HepG2 (cell line): ENCODE results near the gene POLR1H. TPM values are rescaled to one million over a fixed set of nuclear protein-coding genes. Genes with fewer than 3 reads are reported as not detected.

Experiments
- CEBPB ChIP-seq: IDR thresholded peaks from 2 replicates; pipeline ENCODE4 v1.6.1; 2011; ENCODE audit warnings: low read depth, low read length, improper control_type of control experiment, borderline replicate concordance
- CEBPG ChIP-seq: IDR thresholded peaks from 2 replicates; pipeline ENCODE4 v1.6.1; 2016
- HOXA7 ChIP-seq: sonication (generic); formaldehyde crosslinking; IDR thresholded peaks from 2 replicates; pipeline ENCODE4 v1.8.1; 2022; ENCODE audit warnings: mild to moderate bottlenecking, missing genetic modification reagents, moderate library complexity
- KDM3A ChIP-seq: IDR thresholded peaks from 2 replicates; pipeline ENCODE4 v1.6.1; 2018; ENCODE audit warnings: low read depth, missing compliant biosample characterization
- NCOA5 ChIP-seq: sonication (generic); formaldehyde crosslinking; IDR thresholded peaks from 2 replicates; pipeline ENCODE4 v1.4.0; 2020; ENCODE audit warnings: missing genetic modification reagents
- POLR2G ChIP-seq: fragments of 200-400 bp; formaldehyde crosslinking; IDR thresholded peaks from 2 replicates; pipeline ENCODE4 v1.6.1; 2018; ENCODE audit warnings: mild to moderate bottlenecking, low read depth, low read length, moderate library complexity
- PRMT3 ChIP-seq: sonication (generic); formaldehyde crosslinking; IDR thresholded peaks from 2 replicates; pipeline ENCODE4 v1.8.1; 2022; ENCODE audit warnings: low read depth, mild to moderate bottlenecking, moderate library complexity, missing genetic modification reagents, borderline replicate concordance
- SMYD3 ChIP-seq: sonication (generic); formaldehyde crosslinking; IDR thresholded peaks from 2 replicates; pipeline ENCODE4 v1.8.1; 2023; ENCODE audit warnings: mild to moderate bottlenecking, missing genetic modification reagents
- TEAD3 ChIP-seq: optimal IDR thresholded peaks from 2 replicates; pipeline ENCODE3; 2016; ENCODE audit warnings: borderline replicate concordance
- ZFP90 ChIP-seq: sonication (generic); formaldehyde crosslinking; IDR thresholded peaks from 2 replicates; pipeline ENCODE4 v1.8.0; 2022; ENCODE audit warnings: missing genetic modification reagents, mild to moderate bottlenecking, inconsistent platforms, borderline replicate concordance
- ZNF253 ChIP-seq: sonication (generic); formaldehyde crosslinking; IDR thresholded peaks from 2 replicates; pipeline ENCODE4 v1.8.0; 2022; ENCODE audit warnings: mild to moderate bottlenecking, missing genetic modification reagents, borderline replicate concordance
- ZNF3 ChIP-seq: IDR thresholded peaks from 2 replicates; pipeline ENCODE4 v1.7.0; 2017; ENCODE audit warnings: inconsistent platforms
- ZNF30 ChIP-seq: sonication (generic); formaldehyde crosslinking; IDR thresholded peaks from 2 replicates; pipeline ENCODE4 v1.5.0; 2020; ENCODE audit warnings: mild to moderate bottlenecking, missing genetic modification reagents
- ZNF354B ChIP-seq: sonication (generic); formaldehyde crosslinking; IDR thresholded peaks from 2 replicates; pipeline ENCODE4 v1.8.0; 2022; ENCODE audit warnings: mild to moderate bottlenecking, missing genetic modification reagents
- ZNF589 ChIP-seq: sonication (generic); formaldehyde crosslinking; conservative IDR thresholded peaks from 2 replicates; pipeline ENCODE4 v1.8.0; 2022; ENCODE audit warnings: mild to moderate bottlenecking, moderate library complexity, missing genetic modification reagents
- ZNF775 ChIP-seq: sonication (generic); formaldehyde crosslinking; IDR thresholded peaks from 2 replicates; pipeline ENCODE4 v1.4.0; 2020; ENCODE audit warnings: missing genetic modification reagents, mild to moderate bottlenecking, moderate library complexity, borderline replicate concordance
- ZNF879 ChIP-seq: sonication (generic); formaldehyde crosslinking; IDR thresholded peaks from 2 replicates; pipeline ENCODE4 v1.8.1; 2023; ENCODE audit warnings: missing genetic modification reagents
- polyA plus RNA-seq, 8 experiments: library from polyadenylated mRNA; depleted of rRNA in 3 of 8; stranded (reverse) in 7 of 8; unstranded in 1 of 8; fragments of >200 nt; fragmentation: Illumina TruSeq in 4 of 8; extraction: Trizol in 4 of 8; gene quantifications; 2 replicates each; pipeline versions ENCODE4 v1.2.1 to v1.2.3, GENCODE V29; 2011 to 2016; ENCODE audit warnings: low read depth in 4 of 8, missing spikeins in 1 of 8, mixed read lengths in 1 of 8; ENCODE audit not compliant: insufficient read depth in 1 of 8
- total RNA-seq, 5 experiments: library from RNA; depleted of rRNA; stranded (reverse); fragments of >200 nt; fragmentation: Illumina TruSeq; extraction: Trizol; gene quantifications; 2 replicates each; pipeline ENCODE4 v1.2.3, GENCODE V29; 2016; ENCODE audit warnings: low read depth in 1 of 5
- TF ChIP-seq, protein P1 (sequence below): sonication (generic); formaldehyde crosslinking; IDR thresholded peaks from 2 replicates; pipeline ENCODE4 v1.4.0; 2020; ENCODE audit warnings: missing genetic modification reagents, borderline replicate concordance
- TF ChIP-seq, protein P2 (sequence below): sonication (generic); formaldehyde crosslinking; IDR thresholded peaks from 2 replicates; pipeline ENCODE4 v1.4.0; 2020; ENCODE audit warnings: mild to moderate bottlenecking, missing genetic modification reagents

POLR1H gene
- total and polyA plus RNA-seq, 2 of the 13 experiments (the other 11 are each of a cell fraction or from before 2014, with no cell fraction given): 61.4 to 79.8 TPM

DNA sequence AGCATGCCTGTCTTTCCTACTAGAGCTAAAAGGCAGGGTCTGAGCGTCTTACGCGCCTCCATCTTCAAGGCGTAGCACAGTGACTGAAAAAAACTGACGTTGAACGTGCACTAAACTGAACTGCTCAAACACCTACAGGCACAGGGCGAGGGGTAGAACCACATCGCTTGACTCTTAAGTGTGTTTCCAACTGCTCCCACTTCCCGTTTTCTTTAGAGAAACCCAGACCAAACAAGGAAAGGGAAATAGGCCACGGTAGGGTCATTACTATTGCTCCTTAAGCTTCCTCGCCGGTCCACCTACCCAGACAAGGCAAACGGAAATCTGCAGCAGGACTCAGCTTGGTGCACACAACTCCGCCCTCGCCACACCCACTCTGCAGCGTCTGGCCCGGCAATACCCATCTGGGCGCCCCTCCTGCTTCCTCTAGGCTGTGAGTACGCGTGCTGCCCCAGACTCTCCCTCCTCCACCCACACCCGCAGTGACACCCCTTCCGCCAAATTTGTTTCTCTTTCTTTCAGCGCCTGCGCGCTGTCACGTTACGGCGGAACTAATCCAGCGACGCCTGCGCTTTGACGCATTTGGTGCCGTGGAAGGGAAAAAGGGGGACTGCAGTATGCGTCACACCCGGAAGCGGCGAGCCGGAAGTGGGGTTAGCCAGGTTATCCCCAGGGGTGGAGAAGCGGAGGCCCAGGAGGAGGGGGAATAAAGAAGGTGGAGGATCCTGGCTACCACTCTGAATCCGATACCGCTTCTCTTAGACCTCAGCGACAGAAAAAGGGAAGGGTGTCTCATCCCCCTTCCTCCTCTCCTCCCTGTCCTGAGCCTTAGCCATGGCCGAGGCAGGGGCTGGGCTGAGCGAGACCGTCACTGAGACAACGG, 5.8 kb downstream of the POLR1H start, which contains the start of gene PPP1R11 (continued):
- TF ChIP-seq POLR2G: peak; percentile 81
- no peak for TF ChIP-seq HOXA7 (CRISPR knock-in tag)
- TF ChIP-seq PRMT3: no peak
- 0 out of 2 replicates have a peak, but pooled peaks have one; percentile 65 for TF ChIP-seq ZNF775 (CRISPR knock-in tag)
- peak; percentile 86 for TF ChIP-seq ZFP90 (CRISPR knock-in tag)
- TF ChIP-seq KDM3A: peak; percentile 66; the same call in 1 of the 2 replicates
- no peak for TF ChIP-seq ZNF253 (CRISPR knock-in tag)
- TF ChIP-seq TEAD3 (CRISPR knock-in tag): peak; percentile 77
- peak; percentile 96 for TF ChIP-seq ZNF354B
- no peak for TF ChIP-seq ZNF589
- TF ChIP-seq ZNF879 (CRISPR knock-in tag): 0 out of 2 replicates have a peak, but pooled peaks have one; percentile 13
- peak; percentile 97; the same call in 1 of the 2 replicates for TF ChIP-seq SMYD3 (CRISPR knock-in tag)
- TF ChIP-seq CEBPB: no peak
- TF ChIP-seq, protein P1, sequence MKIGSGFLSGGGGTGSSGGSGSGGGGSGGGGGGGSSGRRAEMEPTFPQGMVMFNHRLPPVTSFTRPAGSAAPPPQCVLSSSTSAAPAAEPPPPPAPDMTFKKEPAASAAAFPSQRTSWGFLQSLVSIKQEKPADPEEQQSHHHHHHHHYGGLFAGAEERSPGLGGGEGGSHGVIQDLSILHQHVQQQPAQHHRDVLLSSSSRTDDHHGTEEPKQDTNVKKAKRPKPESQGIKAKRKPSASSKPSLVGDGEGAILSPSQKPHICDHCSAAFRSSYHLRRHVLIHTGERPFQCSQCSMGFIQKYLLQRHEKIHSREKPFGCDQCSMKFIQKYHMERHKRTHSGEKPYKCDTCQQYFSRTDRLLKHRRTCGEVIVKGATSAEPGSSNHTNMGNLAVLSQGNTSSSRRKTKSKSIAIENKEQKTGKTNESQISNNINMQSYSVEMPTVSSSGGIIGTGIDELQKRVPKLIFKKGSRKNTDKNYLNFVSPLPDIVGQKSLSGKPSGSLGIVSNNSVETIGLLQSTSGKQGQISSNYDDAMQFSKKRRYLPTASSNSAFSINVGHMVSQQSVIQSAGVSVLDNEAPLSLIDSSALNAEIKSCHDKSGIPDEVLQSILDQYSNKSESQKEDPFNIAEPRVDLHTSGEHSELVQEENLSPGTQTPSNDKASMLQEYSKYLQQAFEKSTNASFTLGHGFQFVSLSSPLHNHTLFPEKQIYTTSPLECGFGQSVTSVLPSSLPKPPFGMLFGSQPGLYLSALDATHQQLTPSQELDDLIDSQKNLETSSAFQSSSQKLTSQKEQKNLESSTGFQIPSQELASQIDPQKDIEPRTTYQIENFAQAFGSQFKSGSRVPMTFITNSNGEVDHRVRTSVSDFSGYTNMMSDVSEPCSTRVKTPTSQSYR (CRISPR knock-in tag): peak; percentile 52; the same call in 1 of the 2 replicates
- no peak for TF ChIP-seq NCOA5 (CRISPR knock-in tag)
- 0 out of 2 replicates have a peak, but pooled peaks have one; percentile 29 for TF ChIP-seq CEBPG (CRISPR knock-in tag)
- no peak for TF ChIP-seq ZNF30 (CRISPR knock-in tag)
- no peak for TF ChIP-seq ZNF3 (CRISPR knock-in tag)
- TF ChIP-seq, protein P2, sequence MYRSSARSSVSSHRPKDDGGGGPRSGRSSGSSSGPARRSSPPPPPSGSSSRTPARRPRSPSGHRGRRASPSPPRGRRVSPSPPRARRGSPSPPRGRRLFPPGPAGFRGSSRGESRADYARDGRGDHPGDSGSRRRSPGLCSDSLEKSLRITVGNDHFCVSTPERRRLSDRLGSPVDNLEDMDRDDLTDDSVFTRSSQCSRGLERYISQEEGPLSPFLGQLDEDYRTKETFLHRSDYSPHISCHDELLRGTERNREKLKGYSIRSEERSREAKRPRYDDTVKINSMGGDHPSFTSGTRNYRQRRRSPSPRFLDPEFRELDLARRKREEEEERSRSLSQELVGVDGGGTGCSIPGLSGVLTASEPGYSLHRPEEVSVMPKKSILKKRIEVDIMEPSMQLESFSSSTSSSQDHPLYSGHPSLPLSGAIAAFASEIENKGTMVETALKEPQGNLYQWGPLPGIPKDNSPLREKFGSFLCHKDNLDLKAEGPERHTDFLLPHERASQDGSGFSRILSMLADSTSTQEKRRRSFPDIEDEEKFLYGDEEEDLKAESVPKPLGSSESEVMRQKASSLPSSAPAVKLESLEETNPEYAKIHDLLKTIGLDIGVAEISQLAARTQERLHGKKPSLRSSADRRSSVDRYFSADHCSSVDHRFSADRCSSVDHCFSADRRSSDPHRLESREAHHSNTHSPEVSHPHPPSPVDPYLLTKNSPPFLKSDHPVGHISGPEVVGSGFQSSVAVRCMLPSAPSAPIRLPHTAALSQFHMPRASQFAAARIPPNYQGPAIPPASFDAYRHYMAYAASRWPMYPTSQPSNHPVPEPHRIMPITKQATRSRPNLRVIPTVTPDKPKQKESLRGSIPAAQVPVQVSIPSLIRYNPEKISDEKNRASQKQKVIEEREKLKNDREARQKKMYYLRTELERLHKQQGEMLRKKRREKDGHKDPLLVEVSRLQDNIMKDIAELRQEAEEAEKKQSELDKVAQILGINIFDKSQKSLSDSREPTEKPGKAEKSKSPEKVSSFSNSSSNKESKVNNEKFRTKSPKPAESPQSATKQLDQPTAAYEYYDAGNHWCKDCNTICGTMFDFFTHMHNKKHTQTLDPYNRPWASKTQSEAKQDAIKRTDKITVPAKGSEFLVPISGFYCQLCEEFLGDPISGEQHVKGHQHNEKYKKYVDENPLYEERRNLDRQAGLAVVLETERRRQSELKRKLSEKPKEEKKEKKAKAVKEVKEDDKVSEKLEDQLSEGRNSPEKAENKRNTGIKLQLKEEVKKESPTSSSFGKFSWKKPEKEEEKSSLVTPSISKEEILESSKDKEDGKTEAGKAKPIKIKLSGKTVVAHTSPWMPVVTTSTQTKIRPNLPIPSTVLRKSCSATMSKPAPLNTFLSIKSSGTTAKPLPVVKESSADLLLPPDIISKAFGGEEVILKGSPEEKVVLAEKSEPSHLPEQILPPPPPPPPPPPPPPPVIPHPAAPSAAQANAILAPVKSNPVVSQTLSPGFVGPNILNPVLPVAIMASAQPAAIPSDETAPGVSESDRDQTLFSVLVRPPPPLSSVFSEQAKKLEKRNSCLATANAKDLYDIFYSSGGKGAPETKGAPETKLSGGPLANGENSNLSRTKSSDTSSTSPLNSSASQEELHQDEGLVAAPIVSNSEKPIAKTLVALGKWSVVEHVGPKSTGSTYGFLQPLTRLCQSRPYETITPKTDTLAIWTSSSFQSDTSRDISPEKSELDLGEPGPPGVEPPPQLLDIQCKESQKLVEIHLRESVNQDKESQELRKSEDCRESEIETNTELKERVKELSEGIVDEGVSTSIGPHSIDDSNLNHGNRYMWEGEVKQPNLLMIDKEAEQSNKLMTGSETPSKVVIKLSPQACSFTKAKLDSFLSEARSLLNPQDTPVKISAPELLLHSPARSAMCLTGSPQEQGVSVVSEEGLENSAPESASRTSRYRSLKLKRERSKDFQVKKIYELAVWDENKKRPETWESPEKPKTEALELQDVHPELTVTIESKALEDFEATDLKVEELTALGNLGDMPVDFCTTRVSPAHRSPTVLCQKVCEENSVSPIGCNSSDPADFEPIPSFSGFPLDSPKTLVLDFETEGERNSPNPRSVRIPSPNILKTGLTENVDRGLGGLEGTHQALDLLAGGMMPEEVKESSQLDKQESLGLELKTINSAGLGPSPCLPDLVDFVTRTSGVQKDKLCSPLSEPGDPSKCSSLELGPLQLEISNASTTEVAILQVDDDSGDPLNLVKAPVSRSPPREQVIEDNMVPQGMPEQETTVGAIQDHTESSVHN (CRISPR knock-in tag): no peak
